Caco-2 (cell line): ENCODE measurements around the gene LRP3. TPM values are rescaled to one million over a fixed set of nuclear protein-coding genes. Genes with fewer than 3 reads are reported as not detected.

Experiments
- BruUV-seq: library from RNA; stranded (reverse); fragments of 400-500 nt; replicated peaks from 2 replicates; lab custom pipeline; 2021; lab: Mats Ljungman, UMichigan
- CTCF ChIA-PET: fragments of 300-600 bp; sonication (Branson Sonifier 250); formaldehyde crosslinking; loops from one replicate; lab custom pipeline; 2022; ENCODE audit warnings: antibody characterized with exemption; lab: Charles Lee
- POLR2A ChIA-PET: fragments of 300-600 bp; sonication (Branson Sonifier 250); formaldehyde crosslinking; loops from one replicate; lab custom pipeline; 2022; ENCODE audit warnings: antibody characterized with exemption; lab: Charles Lee
- DNase-seq, 2 experiments: peaks; one replicate each; pipeline versions ENCODE4 v3.0.0 to v3.0.0-alpha.2; 2020 to 2022
- H3K27me3 ChIP-seq: replicated peaks from 2 replicates; pipeline ENCODE4 v1.6.0; 2011; ENCODE audit warnings: low read length; ENCODE audit not compliant: control insufficient read depth, insufficient read depth
- H3K36me3 ChIP-seq: 2 replicates; pipeline ENCODE4 v1.5.1; 2011; ENCODE audit warnings: low read length; ENCODE audit not compliant: control insufficient read depth, insufficient read depth
- H3K4me1 ChIP-seq: fragments of 250-450 bp; sonication (Bioruptor Pico); 2 replicates; pipeline ENCODE4 v1.5.1; 2020; ENCODE audit warnings: mild to moderate bottlenecking
- H3K4me3 ChIP-seq: 2 replicates; pipeline ENCODE4 v1.5.1; 2011; ENCODE audit warnings: low read depth, mild to moderate bottlenecking, control low read depth, low read length
- H3K9me3 ChIP-seq: fragments of 250-450 bp; sonication (Bioruptor Pico); 2 replicates; pipeline ENCODE4 v1.5.1; 2020; ENCODE audit warnings: mild to moderate bottlenecking, moderate library complexity
- H3K27ac Mint-ChIP-seq: one replicate; pipeline ENCODE4 v1.8.0; 2022; ENCODE audit warnings: mixed read lengths; ENCODE audit not compliant: unreplicated experiment
- H3K27me3 Mint-ChIP-seq: one replicate; pipeline ENCODE4 v1.8.0; 2022; ENCODE audit warnings: mixed read lengths; ENCODE audit not compliant: insufficient read depth, unreplicated experiment
- H3K36me3 Mint-ChIP-seq: one replicate; pipeline ENCODE4 v1.8.0; 2022; ENCODE audit warnings: mild to moderate bottlenecking, mixed read lengths; ENCODE audit not compliant: insufficient read depth, unreplicated experiment
- H3K4me1 Mint-ChIP-seq: one replicate; pipeline ENCODE4 v1.8.0; 2022; ENCODE audit warnings: low read depth, mixed read lengths; ENCODE audit not compliant: unreplicated experiment
- H3K4me3 Mint-ChIP-seq: one replicate; pipeline ENCODE4 v1.8.0; 2022; ENCODE audit warnings: mild to moderate bottlenecking, moderate library complexity, mixed read lengths; ENCODE audit not compliant: unreplicated experiment
- H3K9me3 Mint-ChIP-seq: one replicate; pipeline ENCODE4 v1.8.0; 2022; ENCODE audit warnings: mixed read lengths; ENCODE audit not compliant: unreplicated experiment
- intact Hi-C: fragments of 100-400 bp; cut with micrococcal nuclease; formaldehyde crosslinking; loops from one replicate; pipeline ENCODE4 v1.10.0; 2022; ENCODE audit not compliant: unreplicated experiment
- total RNA-seq: library from RNA; stranded (reverse); gene quantifications from 2 replicates; pipeline ENCODE4 v1.2.3, GENCODE V29; 2022
- TF ChIP-seq, protein P1 (sequence below), 2 experiments: fragments of 200-600 bp in 1 of 2; IDR thresholded peaks; 1 replicate in 1 of 2; 2 replicates in 1 of 2; pipeline versions ENCODE4 v1.5.1 to v1.8.0; 2011 to 2022; ENCODE audit warnings: antibody characterized with exemption in 1 of 2, control low read depth in 1 of 2, inconsistent platforms in 1 of 2, low read depth in 1 of 2, low read length in 1 of 2, mild to moderate bottlenecking in 1 of 2, moderate library complexity in 1 of 2; ENCODE audit not compliant: insufficient read depth in 1 of 2, severe bottlenecking in 1 of 2, unreplicated experiment in 1 of 2

Gene LRP3
- total RNA-seq, 1 experiment from 2014 or later = 22.8 TPM

DNA sequence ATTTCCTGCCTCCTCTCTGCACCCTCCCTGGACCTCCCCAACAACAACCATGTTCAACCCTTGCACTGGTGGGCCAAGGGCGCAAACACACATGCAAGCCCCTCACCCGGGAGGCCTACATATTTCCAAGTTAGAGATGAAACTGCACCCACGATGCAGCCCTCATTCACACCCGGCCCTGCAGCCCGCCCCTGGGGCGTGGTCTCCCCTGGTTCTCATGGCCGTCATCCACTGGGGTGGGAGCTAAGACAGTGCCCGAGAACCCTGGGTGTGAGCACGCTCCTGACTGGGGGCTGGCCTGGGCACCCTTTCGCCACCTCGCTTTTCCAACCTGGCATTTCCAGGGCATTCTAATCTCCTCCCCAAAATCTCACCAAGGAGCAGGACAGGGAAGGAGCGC is 38.5 kb downstream of the LRP3 start:
- Histone ChIP-seq H3K4me1 (0 out of 2 replicates have a peak, but pooled peaks cover 4% of the 10 kb centered on the region), H3K27me3 (no peaks in the 10 kb centered on the region), H3K36me3 (no peaks in the 10 kb centered on the region), H3K9me3 (peaks cover 19% of the 10 kb centered on the region), H3K4me3 (no peak overlapping the region)
- Mint-ChIP-seq H3K27me3 (peaks cover 2% of the 10 kb centered on the region), H3K4me3 (no peak overlapping the region), H3K4me1 (no peaks in the 10 kb centered on the region), H3K36me3 (no peaks in the 10 kb centered on the region), H3K9me3 (peaks cover 13% of the 10 kb centered on the region), H3K27ac (no peak overlapping the region)
- ChIA-PET POLR2A (no interaction called here), CTCF (no interaction called here)
- no peak for DNase-seq
- BruUV-seq = no TSS peak
- TF ChIP-seq, protein P1, sequence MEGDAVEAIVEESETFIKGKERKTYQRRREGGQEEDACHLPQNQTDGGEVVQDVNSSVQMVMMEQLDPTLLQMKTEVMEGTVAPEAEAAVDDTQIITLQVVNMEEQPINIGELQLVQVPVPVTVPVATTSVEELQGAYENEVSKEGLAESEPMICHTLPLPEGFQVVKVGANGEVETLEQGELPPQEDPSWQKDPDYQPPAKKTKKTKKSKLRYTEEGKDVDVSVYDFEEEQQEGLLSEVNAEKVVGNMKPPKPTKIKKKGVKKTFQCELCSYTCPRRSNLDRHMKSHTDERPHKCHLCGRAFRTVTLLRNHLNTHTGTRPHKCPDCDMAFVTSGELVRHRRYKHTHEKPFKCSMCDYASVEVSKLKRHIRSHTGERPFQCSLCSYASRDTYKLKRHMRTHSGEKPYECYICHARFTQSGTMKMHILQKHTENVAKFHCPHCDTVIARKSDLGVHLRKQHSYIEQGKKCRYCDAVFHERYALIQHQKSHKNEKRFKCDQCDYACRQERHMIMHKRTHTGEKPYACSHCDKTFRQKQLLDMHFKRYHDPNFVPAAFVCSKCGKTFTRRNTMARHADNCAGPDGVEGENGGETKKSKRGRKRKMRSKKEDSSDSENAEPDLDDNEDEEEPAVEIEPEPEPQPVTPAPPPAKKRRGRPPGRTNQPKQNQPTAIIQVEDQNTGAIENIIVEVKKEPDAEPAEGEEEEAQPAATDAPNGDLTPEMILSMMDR (IDR thresholded peaks at IDR 0.05; ENCODE audit: insufficient read depth in 1 of 2, low read depth in 1 of 2, low read length in 1 of 2, severe bottlenecking in 1 of 2, unreplicated experiment in 1 of 2) = no peak
- intact Hi-C loops = no loop called here

DNA sequence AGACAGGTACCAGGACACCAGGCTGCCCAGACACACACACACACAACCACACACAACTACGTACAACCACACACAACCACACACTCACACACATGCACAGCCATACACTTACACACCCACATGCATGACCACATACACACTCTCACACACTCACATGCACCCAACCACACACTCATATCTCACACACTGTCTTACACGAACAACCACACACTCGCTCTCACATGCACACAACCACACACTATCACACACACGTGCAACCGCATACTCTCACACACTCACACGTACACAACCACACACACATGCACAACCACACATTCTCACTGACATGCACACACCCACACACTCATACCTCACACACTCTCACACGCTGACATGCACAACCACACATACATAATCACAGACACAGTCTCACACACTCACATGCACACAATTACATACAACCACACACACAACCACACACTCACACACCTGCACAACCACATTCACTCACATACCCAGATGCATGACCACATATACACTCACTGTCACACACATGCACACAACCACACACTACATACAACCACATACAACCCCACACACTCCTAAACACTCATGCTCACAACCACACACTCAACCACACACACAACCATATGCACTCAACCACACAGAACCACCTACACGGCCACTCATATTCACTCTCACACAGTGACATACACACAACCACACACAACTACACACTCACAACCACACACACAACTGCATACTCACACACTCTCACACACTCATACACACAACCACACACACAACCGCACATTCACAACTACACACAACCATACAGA is 39.1 kb downstream of the LRP3 start:
- Histone ChIP-seq H3K9me3 (peaks cover 12% of the 10 kb centered on the region), H3K27me3 (no peaks in the 10 kb centered on the region), H3K4me3 (no peak overlapping the region), H3K4me1 (0 out of 2 replicates have a peak, but pooled peaks cover 4% of the 10 kb centered on the region), H3K36me3 (no peaks in the 10 kb centered on the region)
- H3K27ac Mint-ChIP-seq = no peak overlapping the region
- DNase-seq = no peak
- BruUV-seq = no TSS peak
- H3K4me3 Mint-ChIP-seq = no peak overlapping the region
- intact Hi-C loops = no loop called here
- POLR2A ChIA-PET = no interaction called here
- H3K4me1 Mint-ChIP-seq = no peaks in the 10 kb centered on the region
- TF ChIP-seq, protein P1 (IDR thresholded peaks at IDR 0.05; ENCODE audit: insufficient read depth in 1 of 2, low read depth in 1 of 2, low read length in 1 of 2, severe bottlenecking in 1 of 2, unreplicated experiment in 1 of 2) = no peak
- peaks cover 2% of the 10 kb centered on the region for H3K27me3 Mint-ChIP-seq
- H3K36me3 Mint-ChIP-seq = no peaks in the 10 kb centered on the region
- CTCF ChIA-PET = no interaction called here
- peaks cover 7% of the 10 kb centered on the region for H3K9me3 Mint-ChIP-seq

DNA sequence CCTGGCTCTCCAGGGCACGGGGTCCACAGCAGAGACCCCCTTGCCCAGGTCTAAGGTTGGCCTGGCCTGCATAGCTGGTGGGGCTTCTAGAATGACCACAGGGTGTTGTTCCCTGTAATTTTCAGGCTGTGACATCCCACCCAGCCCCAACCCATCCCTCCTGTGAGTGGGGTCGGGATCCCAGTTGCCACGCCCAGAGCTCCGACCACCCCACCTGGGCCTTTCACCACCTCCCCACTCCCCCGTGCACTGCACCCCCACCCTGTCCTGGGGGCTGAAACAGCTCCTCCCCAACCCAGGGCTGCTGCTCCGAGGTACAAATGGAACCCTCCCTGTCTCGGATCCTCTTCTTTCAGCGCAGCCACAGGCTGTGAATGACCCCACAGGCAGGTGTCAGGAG is 40.0 kb downstream of the LRP3 start:
- DNase-seq = no peak
- H3K9me3 ChIP-seq = 0 out of 2 replicates have a peak, but pooled peaks cover 5% of the 10 kb centered on the region
- 0 out of 2 replicates have a peak, but pooled peaks cover 4% of the 10 kb centered on the region for H3K4me1 ChIP-seq
- no peaks in the 10 kb centered on the region for H3K36me3 Mint-ChIP-seq
- H3K9me3 Mint-ChIP-seq = no peaks in the 10 kb centered on the region
- TF ChIP-seq, protein P1 (IDR thresholded peaks at IDR 0.05; ENCODE audit: insufficient read depth in 1 of 2, low read depth in 1 of 2, low read length in 1 of 2, severe bottlenecking in 1 of 2, unreplicated experiment in 1 of 2) = no peak
- intact Hi-C loops = loop anchor here (2.0 kb wide), 1 partner anchor 65 kb away; no protein-coding TSS in a partner anchor
- POLR2A ChIA-PET = interaction anchor here (0.6 kb wide), 1 partner anchor 82 kb away, joined by 3 read pairs; no protein-coding TSS in a partner anchor
- no peak overlapping the region for H3K4me3 Mint-ChIP-seq
- H3K4me3 ChIP-seq = no peak overlapping the region
- H3K27me3 Mint-ChIP-seq = peaks cover 2% of the 10 kb centered on the region
- no TSS peak for BruUV-seq
- H3K27me3 ChIP-seq = no peaks in the 10 kb centered on the region
- H3K36me3 ChIP-seq = no peaks in the 10 kb centered on the region
- H3K27ac Mint-ChIP-seq = no peak overlapping the region
- H3K4me1 Mint-ChIP-seq = no peaks in the 10 kb centered on the region
- CTCF ChIA-PET = no interaction called here
